ENCODE results near the gene SLC16A10. TPM values are rescaled to one million over a fixed set of nuclear protein-coding genes. Genes with fewer than 3 reads are reported as not detected.

The SLC16A10 gene
- total RNA-seq, 1 experiment from 2014 or later = 1.7 TPM

DNA sequence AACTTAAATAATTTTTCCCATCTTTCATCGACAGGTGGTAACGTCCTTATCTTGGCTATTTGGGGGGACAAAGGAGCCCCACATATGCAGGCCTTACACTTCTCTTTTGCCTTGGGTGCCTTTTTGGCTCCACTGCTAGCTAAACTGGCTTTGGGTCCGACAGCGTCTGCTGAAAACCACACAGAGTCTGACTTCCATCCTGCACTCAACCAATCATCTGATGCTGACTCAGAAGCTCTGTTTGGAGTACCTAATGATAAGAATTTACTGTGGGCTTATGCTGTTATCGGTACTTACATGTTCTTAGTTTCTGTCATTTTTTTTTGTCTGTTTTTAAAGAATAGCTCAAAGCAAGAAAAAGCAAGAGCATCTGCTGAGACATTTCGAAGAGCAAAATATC is 178.5 kb downstream of the SLC16A10 start:
- H4K20me1 ChIP-seq (ENCODE audit: insufficient read depth) = peaks cover 22% of the 10 kb centered on the region
- H3K36me3 ChIP-seq (ENCODE audit: low read depth) = peaks cover 39% of the 10 kb centered on the region
- no peak for DNase-seq
- H3K27ac ChIP-seq = no peak overlapping the region
- no peak overlapping the region for H3K4me3 ChIP-seq
- H3K79me2 ChIP-seq (ENCODE audit: low read depth) = peaks cover 51% of the 10 kb centered on the region
- H3K4me2 ChIP-seq = no peak overlapping the region
- BruUV-seq (replicated peaks) = no TSS peak
- H3K9me3 ChIP-seq (ENCODE audit: insufficient read depth, low read depth) = no peaks in the 10 kb centered on the region
- H3K4me1 ChIP-seq (replicated peaks; ENCODE audit: insufficient read depth) = peaks cover 22% of the 10 kb centered on the region
- H3K9me2 ChIP-seq (ENCODE audit: insufficient read depth) = no peaks in the 10 kb centered on the region
- TF ChIP-seq, protein P1, sequence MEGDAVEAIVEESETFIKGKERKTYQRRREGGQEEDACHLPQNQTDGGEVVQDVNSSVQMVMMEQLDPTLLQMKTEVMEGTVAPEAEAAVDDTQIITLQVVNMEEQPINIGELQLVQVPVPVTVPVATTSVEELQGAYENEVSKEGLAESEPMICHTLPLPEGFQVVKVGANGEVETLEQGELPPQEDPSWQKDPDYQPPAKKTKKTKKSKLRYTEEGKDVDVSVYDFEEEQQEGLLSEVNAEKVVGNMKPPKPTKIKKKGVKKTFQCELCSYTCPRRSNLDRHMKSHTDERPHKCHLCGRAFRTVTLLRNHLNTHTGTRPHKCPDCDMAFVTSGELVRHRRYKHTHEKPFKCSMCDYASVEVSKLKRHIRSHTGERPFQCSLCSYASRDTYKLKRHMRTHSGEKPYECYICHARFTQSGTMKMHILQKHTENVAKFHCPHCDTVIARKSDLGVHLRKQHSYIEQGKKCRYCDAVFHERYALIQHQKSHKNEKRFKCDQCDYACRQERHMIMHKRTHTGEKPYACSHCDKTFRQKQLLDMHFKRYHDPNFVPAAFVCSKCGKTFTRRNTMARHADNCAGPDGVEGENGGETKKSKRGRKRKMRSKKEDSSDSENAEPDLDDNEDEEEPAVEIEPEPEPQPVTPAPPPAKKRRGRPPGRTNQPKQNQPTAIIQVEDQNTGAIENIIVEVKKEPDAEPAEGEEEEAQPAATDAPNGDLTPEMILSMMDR (conservative IDR thresholded peaks at IDR 0.05) = no peak
- no peak for TF ChIP-seq EZH2 (IDR thresholded peaks at IDR 0.05; ENCODE audit: low read depth)
- H3F3A ChIP-seq (ENCODE audit: insufficient read depth, low read depth) = 0 out of 2 replicates have a peak, but pooled peaks cover 8% of the 10 kb centered on the region
- H2AFZ ChIP-seq = no peak overlapping the region
- CTCF ChIA-PET = no interaction called here
- POLR2A ChIA-PET (ENCODE audit: unreplicated experiment) = interaction anchor here (0.7 kb wide), 1 partner anchor 218 kb away, joined by 4 read pairs; no protein-coding TSS in a partner anchor
- intact Hi-C loops (cut with micrococcal nuclease; ENCODE audit: unreplicated experiment) = no loop called here
- H3K27me3 ChIP-seq (ENCODE audit: insufficient read depth, low read depth) = no peaks in the 10 kb centered on the region

DNA sequence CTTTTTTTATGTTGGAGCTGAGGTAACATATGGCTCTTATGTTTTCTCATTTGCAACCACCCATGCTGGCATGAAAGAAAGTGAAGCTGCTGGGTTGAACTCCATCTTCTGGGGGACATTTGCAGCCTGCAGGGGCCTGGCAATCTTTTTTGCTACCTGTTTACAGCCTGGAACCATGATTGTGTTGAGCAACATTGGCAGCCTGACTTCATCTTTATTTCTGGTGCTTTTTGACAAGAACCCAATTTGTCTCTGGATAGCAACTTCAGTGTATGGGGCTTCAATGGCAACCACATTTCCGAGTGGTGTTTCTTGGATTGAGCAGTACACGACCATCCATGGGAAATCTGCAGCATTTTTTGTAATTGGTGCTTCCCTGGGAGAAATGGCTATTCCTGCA is 179.0 kb downstream of the SLC16A10 start:
- DNase-seq = no peak
- peaks cover 17% of the 10 kb centered on the region for H3K4me1 ChIP-seq (replicated peaks; ENCODE audit: insufficient read depth)
- H3K27ac ChIP-seq = no peak overlapping the region
- H3K9me3 ChIP-seq (ENCODE audit: insufficient read depth, low read depth) = no peaks in the 10 kb centered on the region
- H3K4me3 ChIP-seq = no peak overlapping the region
- H3K36me3 ChIP-seq (ENCODE audit: low read depth) = peaks cover 39% of the 10 kb centered on the region
- intact Hi-C loops (cut with micrococcal nuclease; ENCODE audit: unreplicated experiment) = no loop called here
- H2AFZ ChIP-seq = no peak overlapping the region
- no peak overlapping the region for H3K4me2 ChIP-seq
- H4K20me1 ChIP-seq (ENCODE audit: insufficient read depth) = peaks cover 19% of the 10 kb centered on the region; the same call in 1 of the 2 replicates
- no peaks in the 10 kb centered on the region for H3K27me3 ChIP-seq (ENCODE audit: insufficient read depth, low read depth)
- no TSS peak for BruUV-seq (replicated peaks)
- TF ChIP-seq, protein P1 (conservative IDR thresholded peaks at IDR 0.05) = no peak
- TF ChIP-seq EZH2 (IDR thresholded peaks at IDR 0.05; ENCODE audit: low read depth) = no peak
- H3K9me2 ChIP-seq (ENCODE audit: insufficient read depth) = no peaks in the 10 kb centered on the region
- POLR2A ChIA-PET (ENCODE audit: unreplicated experiment) = interaction anchor here (0.7 kb wide), 1 partner anchor 218 kb away, joined by 4 read pairs; no protein-coding TSS in a partner anchor
- H3F3A ChIP-seq (ENCODE audit: insufficient read depth, low read depth) = 0 out of 2 replicates have a peak, but pooled peaks cover 8% of the 10 kb centered on the region
- CTCF ChIA-PET = no interaction called here
- peaks cover 48% of the 10 kb centered on the region for H3K79me2 ChIP-seq (ENCODE audit: low read depth)

GRCh38 chr6:111267764-111268333 is 180.5 kb downstream of the SLC16A10 start:
- peaks cover 39% of the 10 kb centered on the region for H3K36me3 ChIP-seq (ENCODE audit: low read depth)
- H3K27ac ChIP-seq = no peak overlapping the region
- ChIA-PET CTCF (no interaction called here), POLR2A (ENCODE audit: unreplicated experiment) (no interaction called here)
- intact Hi-C loops (cut with micrococcal nuclease; ENCODE audit: unreplicated experiment) = no loop called here
- DNase-seq = no peak
- H3K4me1 ChIP-seq (replicated peaks; ENCODE audit: insufficient read depth) = peaks cover 13% of the 10 kb centered on the region; the same call in 1 of the 2 replicates
- H3K4me2 ChIP-seq = no peak overlapping the region
- H2AFZ ChIP-seq = no peak overlapping the region
- TF ChIP-seq EZH2 (IDR thresholded peaks at IDR 0.05; ENCODE audit: low read depth) = no peak
- TF ChIP-seq, protein P1 (conservative IDR thresholded peaks at IDR 0.05) = no peak
- H3K27me3 ChIP-seq (ENCODE audit: insufficient read depth, low read depth) = no peaks in the 10 kb centered on the region
- H3F3A ChIP-seq (ENCODE audit: insufficient read depth, low read depth) = 0 out of 2 replicates have a peak, but pooled peaks cover 8% of the 10 kb centered on the region
- peaks cover 40% of the 10 kb centered on the region for H3K79me2 ChIP-seq (ENCODE audit: low read depth)
- H4K20me1 ChIP-seq (ENCODE audit: insufficient read depth) = peaks cover 19% of the 10 kb centered on the region; the same call in 1 of the 2 replicates
- BruUV-seq (replicated peaks) = no TSS peak
- no peak overlapping the region for H3K4me3 ChIP-seq
- H3K9me3 ChIP-seq (ENCODE audit: insufficient read depth, low read depth) = no peaks in the 10 kb centered on the region
- H3K9me2 ChIP-seq (ENCODE audit: insufficient read depth) = no peaks in the 10 kb centered on the region

Measured in PC-9 (cell line).